SJCRH30 (cell line): ENCODE measurements around the gene CAMTA1. TPM values are rescaled to one million over a fixed set of nuclear protein-coding genes. Genes with fewer than 3 reads are reported as not detected.

Experiments used
- DNase-seq, 2 experiments: peaks; one replicate each; pipeline ENCODE4 v3.0.0-alpha.2; 2015 to 2020
- H3K27ac ChIP-seq: fragments of 250-450 bp; sonication (Bioruptor Pico); 2 replicates; pipeline ENCODE4 v1.5.1; 2020; ENCODE audit warnings: mild to moderate bottlenecking, moderate library complexity
- H3K27me3 ChIP-seq: fragments of 250-450 bp; sonication (Bioruptor Pico); 2 replicates; pipeline ENCODE4 v1.5.1; 2020; ENCODE audit warnings: mild to moderate bottlenecking, moderate library complexity
- H3K36me3 ChIP-seq: fragments of 250-450 bp; sonication (Bioruptor Pico); 2 replicates; pipeline ENCODE4 v1.5.1; 2020; ENCODE audit warnings: mild to moderate bottlenecking, moderate library complexity
- H3K4me1 ChIP-seq: fragments of 250-450 bp; sonication (Bioruptor Pico); 2 replicates; pipeline ENCODE4 v1.5.1; 2020; ENCODE audit warnings: mild to moderate bottlenecking, moderate library complexity
- H3K4me3 ChIP-seq: fragments of 250-450 bp; sonication (Bioruptor Pico); 2 replicates; pipeline ENCODE4 v1.5.1; 2020; ENCODE audit warnings: mild to moderate bottlenecking, moderate library complexity
- H3K9me3 ChIP-seq: fragments of 250-450 bp; sonication (Bioruptor Pico); replicated peaks from 2 replicates; pipeline ENCODE4 v1.5.1; 2020; ENCODE audit warnings: mild to moderate bottlenecking, moderate library complexity
- total RNA-seq: library from RNA; depleted of rRNA; stranded (reverse); fragments of >200 nt; shearing (Covaris generic); gene quantifications from 2 replicates; pipeline ENCODE4 v1.2.3, GENCODE V29; 2014

Gene CAMTA1
- total RNA-seq, 1 experiment from 2014 or later, result 153 TPM

GRCh38 chr1:7505094-7505770 lies 720.0 kb downstream of the CAMTA1 start:
- peaks cover 6% of the 10 kb centered on the region; the same call in 1 of the 2 replicates for H3K27me3 ChIP-seq
- peaks cover 5% of the 10 kb centered on the region; the same call in 1 of the 2 replicates for H3K9me3 ChIP-seq
- no peak overlapping the region for H3K4me3 ChIP-seq
- H3K36me3 ChIP-seq, result no peaks in the 10 kb centered on the region
- H3K27ac ChIP-seq, result no peak overlapping the region
- DNase-seq, result no peak
- H3K4me1 ChIP-seq, result no peaks in the 10 kb centered on the region

- H3K4me1 ChIP-seq, result no peaks in the 10 kb centered on the region
- no peak for DNase-seq
- H3K4me3 ChIP-seq, result no peak overlapping the region
These were observed 720.7 kb downstream of the CAMTA1 start for GRCh38 chr1:7505771-7506453.

GRCh38 chr1:7506454-7507284 lies 721.4 kb downstream of the CAMTA1 start:
- Histone ChIP-seq H3K4me3 (no peak overlapping the region), H3K4me1 (no peaks in the 10 kb centered on the region), H3K9me3 (peaks cover 5% of the 10 kb centered on the region; the same call in 1 of the 2 replicates), H3K27me3 (peaks cover 11% of the 10 kb centered on the region), H3K36me3 (no peaks in the 10 kb centered on the region), H3K27ac (no peak overlapping the region)
- DNase-seq, result no peak

More at GRCh38 chr1:7505771-7506453, 720.7 kb downstream of the CAMTA1 start:
- Histone ChIP-seq H3K27me3 (peaks cover 6% of the 10 kb centered on the region; the same call in 1 of the 2 replicates), H3K36me3 (no peaks in the 10 kb centered on the region), H3K27ac (no peak overlapping the region), H3K9me3 (peaks cover 5% of the 10 kb centered on the region; the same call in 1 of the 2 replicates)

- Histone ChIP-seq H3K4me3 (no peak overlapping the region), H3K4me1 (no peaks in the 10 kb centered on the region), H3K27ac (no peak overlapping the region), H3K9me3 (peaks cover 5% of the 10 kb centered on the region; the same call in 1 of the 2 replicates), H3K36me3 (no peaks in the 10 kb centered on the region), H3K27me3 (peaks cover 14% of the 10 kb centered on the region)
- no peak for DNase-seq
These were observed 722.2 kb downstream of the CAMTA1 start for GRCh38 chr1:7507285-7508019.

GRCh38 chr1:7508052-7508933 lies 723.0 kb downstream of the CAMTA1 start:
- Histone ChIP-seq H3K4me3 (no peak overlapping the region), H3K9me3 (peaks cover 5% of the 10 kb centered on the region; the same call in 1 of the 2 replicates), H3K36me3 (no peaks in the 10 kb centered on the region), H3K4me1 (no peaks in the 10 kb centered on the region), H3K27me3 (peaks cover 18% of the 10 kb centered on the region), H3K27ac (no peak overlapping the region)
- no peak for DNase-seq

- H3K4me1 ChIP-seq, result no peaks in the 10 kb centered on the region
- no peaks in the 10 kb centered on the region for H3K36me3 ChIP-seq
- H3K27me3 ChIP-seq, result peaks cover 20% of the 10 kb centered on the region
- H3K4me3 ChIP-seq, result no peak overlapping the region
- no peak overlapping the region for H3K27ac ChIP-seq
- no peak for DNase-seq
- peaks cover 5% of the 10 kb centered on the region; the same call in 1 of the 2 replicates for H3K9me3 ChIP-seq
These were observed 723.8 kb downstream of the CAMTA1 start for GRCh38 chr1:7508934-7509519.

GRCh38 chr1:7509598-7509997 lies 724.3 kb downstream of the CAMTA1 start:
- Histone ChIP-seq H3K27ac (no peak overlapping the region), H3K36me3 (no peaks in the 10 kb centered on the region), H3K9me3 (peaks cover 5% of the 10 kb centered on the region; the same call in 1 of the 2 replicates), H3K4me3 (no peak overlapping the region), H3K27me3 (peaks cover 24% of the 10 kb centered on the region), H3K4me1 (no peaks in the 10 kb centered on the region)
- DNase-seq, result no peak

- DNase-seq, result no peak
- no peaks in the 10 kb centered on the region for H3K4me1 ChIP-seq
- peaks cover 5% of the 10 kb centered on the region; the same call in 1 of the 2 replicates for H3K9me3 ChIP-seq
- no peak overlapping the region for H3K27ac ChIP-seq
- H3K4me3 ChIP-seq, result no peak overlapping the region
- no peaks in the 10 kb centered on the region for H3K36me3 ChIP-seq
- peaks cover 24% of the 10 kb centered on the region for H3K27me3 ChIP-seq
These were observed 725.2 kb downstream of the CAMTA1 start for GRCh38 chr1:7510389-7510931.

GRCh38 chr1:7511381-7511780 lies 726.1 kb downstream of the CAMTA1 start:
- Histone ChIP-seq H3K36me3 (no peaks in the 10 kb centered on the region), H3K4me1 (no peaks in the 10 kb centered on the region), H3K27ac (no peak overlapping the region), H3K4me3 (no peak overlapping the region), H3K9me3 (peaks cover 5% of the 10 kb centered on the region; the same call in 1 of the 2 replicates), H3K27me3 (peaks cover 29% of the 10 kb centered on the region)
- DNase-seq, result no peak

GRCh38 chr1:7513081-7513480 lies 727.8 kb downstream of the CAMTA1 start:
- no peaks in the 10 kb centered on the region for H3K36me3 ChIP-seq
- H3K9me3 ChIP-seq, result no peaks in the 10 kb centered on the region
- no peak for DNase-seq
- H3K27ac ChIP-seq, result no peak overlapping the region
- H3K4me3 ChIP-seq, result no peak overlapping the region
- H3K4me1 ChIP-seq, result no peaks in the 10 kb centered on the region
- H3K27me3 ChIP-seq, result peaks cover 38% of the 10 kb centered on the region

GRCh38 chr1:7515175-7515574 lies 729.9 kb downstream of the CAMTA1 start:
- H3K27me3 ChIP-seq, result peaks cover 38% of the 10 kb centered on the region
- no peak overlapping the region for H3K27ac ChIP-seq
- no peak overlapping the region for H3K4me3 ChIP-seq
- no peak for DNase-seq
- no peaks in the 10 kb centered on the region for H3K4me1 ChIP-seq
- no peaks in the 10 kb centered on the region for H3K36me3 ChIP-seq
- no peaks in the 10 kb centered on the region for H3K9me3 ChIP-seq

- peaks cover 38% of the 10 kb centered on the region for H3K27me3 ChIP-seq
- no peaks in the 10 kb centered on the region for H3K36me3 ChIP-seq
- H3K4me3 ChIP-seq, result no peak overlapping the region
- DNase-seq, result no peak
- H3K27ac ChIP-seq, result no peak overlapping the region
- no peaks in the 10 kb centered on the region for H3K9me3 ChIP-seq
- H3K4me1 ChIP-seq, result no peaks in the 10 kb centered on the region
These were observed 730.6 kb downstream of the CAMTA1 start for GRCh38 chr1:7515904-7516303.

GRCh38 chr1:7516341-7516740 lies 731.1 kb downstream of the CAMTA1 start:
- H3K27ac ChIP-seq, result no peak overlapping the region
- H3K4me3 ChIP-seq, result no peak overlapping the region
- no peaks in the 10 kb centered on the region for H3K9me3 ChIP-seq
- no peaks in the 10 kb centered on the region for H3K4me1 ChIP-seq
- peak in 1 of 2 experiments; percentile 45 for DNase-seq
- peaks cover 36% of the 10 kb centered on the region for H3K27me3 ChIP-seq
- H3K36me3 ChIP-seq, result no peaks in the 10 kb centered on the region
